Endothelial cell of umbilical vein (primary cell): Measurements from ENCODE around the gene EPS8. TPM values are rescaled to one million over a fixed set of nuclear protein-coding genes. Genes with fewer than 3 reads are reported as not detected.

Experiments
- BruUV-seq: library from RNA; stranded (reverse); fragments of 400-500 nt; replicated peaks from 2 replicates; lab custom pipeline; 2021; lab: Mats Ljungman, UMichigan
- CTCF ChIA-PET: fragments of 300-600, 350-600 bp; sonication (Branson Sonifier 250); formaldehyde crosslinking; loops from one replicate; lab custom pipeline; 2021; ENCODE audit warnings: antibody characterized with exemption, inconsistent platforms; lab: Charles Lee
- POLR2A ChIA-PET: fragments of 300-600, 350-600 bp; sonication (Branson Sonifier 250); formaldehyde crosslinking; loops from one replicate; lab custom pipeline; 2021; ENCODE audit warnings: antibody characterized with exemption, inconsistent platforms; lab: Charles Lee
- DNase-seq: peaks from one replicate; pipeline ENCODE4 v3.0.0-alpha.2; 2011; ENCODE audit warnings: low read depth, low spot score
- FAIRE-seq: peaks from 2 replicates; lab custom pipeline; 2011; peaks lifted over from hg19 to GRCh38; lab: Jason Lieb, UNC
- H2AFZ ChIP-seq: 2 replicates; pipeline ENCODE4 v1.6.0; 2012; ENCODE audit warnings: low read depth, low read length, control low read depth, inconsistent platforms
- H3K27ac ChIP-seq: 2 replicates; pipeline ENCODE4 v1.5.1; 2011; ENCODE audit warnings: low read depth, mild to moderate bottlenecking, control low read depth, low read length, moderate library complexity; ENCODE audit not compliant: insufficient read depth
- H3K27me3 ChIP-seq, 2 experiments: 2 replicates each; pipeline versions ENCODE4 v1.6.0 to v1.6.1; 2011; ENCODE audit warnings: low read length in 2 of 2, mixed read lengths in 1 of 2; ENCODE audit not compliant: control insufficient read depth in 2 of 2, insufficient read depth in 2 of 2
- H3K36me3 ChIP-seq, 2 experiments: 2 replicates in 1 of 2; 3 replicates in 1 of 2; pipeline ENCODE4 v1.5.1; 2011; ENCODE audit warnings: low read length in 2 of 2, mild to moderate bottlenecking in 1 of 2, moderate library complexity in 1 of 2; ENCODE audit not compliant: control insufficient read depth in 2 of 2, insufficient read depth in 2 of 2; ENCODE audit errors: extremely low read depth in 1 of 2
- H3K4me1 ChIP-seq: 3 replicates; pipeline ENCODE4 v1.5.1; 2011; ENCODE audit warnings: mild to moderate bottlenecking, low read length; ENCODE audit not compliant: control insufficient read depth, insufficient read depth; ENCODE audit errors: extremely low read depth
- H3K4me2 ChIP-seq: 2 replicates; pipeline ENCODE4 v1.6.1; 2011; ENCODE audit warnings: low read length, control low read depth, mixed read lengths; ENCODE audit not compliant: insufficient read depth
- H3K4me3 ChIP-seq, 3 experiments: fragments of 200-600 bp in 1 of 3; sonication (generic), shearing (Covaris generic) in 1 of 3; replicated peaks in 1 of 3; 2 replicates each; pipeline ENCODE4 v1.5.1; 2011 to 2016; ENCODE audit warnings: control low read depth in 3 of 3, low read length in 3 of 3, mild to moderate bottlenecking in 2 of 3, inconsistent platforms in 1 of 3, low read depth in 1 of 3, moderate library complexity in 1 of 3; ENCODE audit not compliant: insufficient read depth in 1 of 3
- H3K79me2 ChIP-seq: 2 replicates; pipeline ENCODE4 v1.6.0; 2012; ENCODE audit warnings: low read length, inconsistent platforms; ENCODE audit not compliant: control insufficient read depth, insufficient read depth
- H3K9ac ChIP-seq: replicated peaks from 2 replicates; pipeline ENCODE3; 2011; ENCODE audit warnings: low read length, control low read depth; ENCODE audit not compliant: insufficient read depth; ENCODE audit errors: extremely low read depth
- H3K9me1 ChIP-seq: replicated peaks from 3 replicates; pipeline ENCODE4 v1.6.0; 2011; ENCODE audit warnings: mild to moderate bottlenecking, low read length; ENCODE audit not compliant: control insufficient read depth, insufficient read depth; ENCODE audit errors: extremely low read depth
- H3K9me3 ChIP-seq: replicated peaks from 2 replicates; pipeline ENCODE4 v1.5.1; 2012; ENCODE audit warnings: low read length, inconsistent platforms; ENCODE audit not compliant: control insufficient read depth, insufficient read depth
- H4K20me1 ChIP-seq: replicated peaks from 2 replicates; pipeline ENCODE3; 2011; ENCODE audit warnings: mild to moderate bottlenecking, low read length; ENCODE audit not compliant: control insufficient read depth, insufficient read depth; ENCODE audit errors: extremely low read depth
- CTCF ChIP-seq, 2 donors: IDR thresholded peaks; 1 replicate in 1 of 2; 2 replicates in 1 of 2; pipeline ENCODE4 v1.5.1; 2011; ENCODE audit warnings: low read length in 2 of 2, mild to moderate bottlenecking in 2 of 2, moderate library complexity in 2 of 2, control low read depth in 1 of 2, inconsistent platforms in 1 of 2, low read depth in 1 of 2; ENCODE audit not compliant: insufficient read depth in 1 of 2; ENCODE audit errors: extremely low read depth in 1 of 2
- EZH2 ChIP-seq: IDR thresholded peaks from 2 replicates; pipeline ENCODE4 v1.6.1; 2012; ENCODE audit warnings: borderline replicate concordance, low read depth, mild to moderate bottlenecking, moderate library complexity, low read length, inconsistent platforms; ENCODE audit not compliant: severe bottlenecking
- FOS ChIP-seq: IDR thresholded peaks from 2 replicates; pipeline ENCODE4 v1.6.1; 2011; ENCODE audit warnings: mild to moderate bottlenecking, low read length, moderate library complexity, borderline replicate concordance; ENCODE audit not compliant: insufficient read depth
- GATA2 ChIP-seq: IDR thresholded peaks from 2 replicates; pipeline ENCODE4 v1.7.0; 2011; ENCODE audit warnings: low read depth, mild to moderate bottlenecking, moderate library complexity, mixed read lengths, low read length; ENCODE audit not compliant: insufficient read length, insufficient read depth
- JUN ChIP-seq: IDR thresholded peaks from 2 replicates; pipeline ENCODE4 v1.6.1; 2011; ENCODE audit warnings: borderline replicate concordance, low read depth; ENCODE audit not compliant: insufficient read length, insufficient read depth
- MAX ChIP-seq: IDR thresholded peaks from 2 replicates; pipeline ENCODE4 v1.6.1; 2011; ENCODE audit not compliant: insufficient read depth, insufficient read length
- MYC ChIP-seq: IDR thresholded peaks from one replicate; pipeline ENCODE4 v1.6.1; 2011; ENCODE audit warnings: mild to moderate bottlenecking, low read depth, low read length
- POLR2A ChIP-seq: IDR thresholded peaks from 2 replicates; pipeline ENCODE4 v1.6.1; 2012; ENCODE audit warnings: low read depth, mild to moderate bottlenecking, control low read depth, low read length
- POLR2AphosphoS5 ChIP-seq: IDR thresholded peaks from 2 replicates; pipeline ENCODE4 v1.6.1; 2012; ENCODE audit warnings: low read depth, mild to moderate bottlenecking, control low read depth, low read length, moderate library complexity; ENCODE audit not compliant: insufficient read depth
- dilution Hi-C: fragments of 300-500 bp; cut with MboI; formaldehyde crosslinking; loops from one replicate; pipeline ENCODE4 v1.15.0; 2019; ENCODE audit warnings: low sequenced_read_pairs; ENCODE audit not compliant: extremely low pct_ligation_motif_present
- intact Hi-C: fragments of 100-400 bp; cut with micrococcal nuclease; formaldehyde crosslinking; loops from one replicate; pipeline ENCODE4 v1.10.0; 2022
- polyA plus RNA-seq, 4 experiments: library from polyadenylated mRNA; depleted of rRNA in 3 of 4; stranded (reverse) in 3 of 4; unstranded in 1 of 4; fragments of >200 nt; gene quantifications; 2 replicates each; pipeline versions ENCODE4 v1.2.1 to v1.2.3, GENCODE V29; 2011 to 2012; ENCODE audit warnings: missing spikeins in 1 of 4
- total RNA-seq: library from RNA; stranded (reverse); gene quantifications from 2 replicates; pipeline ENCODE4 v1.2.3, GENCODE V29; 2021

The EPS8 gene
- total and polyA plus RNA-seq, 2 donors (not counting 3 experiments of a cell fraction or from before 2014, with no cell fraction given) = 8.4 to 11.9 TPM

- dilution Hi-C loops (no loop called here), intact Hi-C loops (loop anchor here (1.0 kb wide), 2 partner anchors 52 to 308 kb away; no protein-coding TSS in a partner anchor)
- TF ChIP-seq GATA2 = no peak
- no peak for TF ChIP-seq POLR2AphosphoS5
- TF ChIP-seq MYC = no peak
- TF ChIP-seq MAX = no peak
- TF ChIP-seq JUN = no peak
- no peak for TF ChIP-seq POLR2A
- TF ChIP-seq EZH2 = no peak
- no peak for TF ChIP-seq FOS
- no peak for TF ChIP-seq CTCF (IDR thresholded peaks at IDR 0.05; ENCODE audit: extremely low read depth in 1 of 2, insufficient read depth in 1 of 2, low read depth in 1 of 2, low read length in 2 of 2)
- Histone ChIP-seq H3K79me2 (no peaks in the 10 kb centered on the region), H3K27me3 (peaks cover 5 to 11% of the 10 kb centered on the region in 2 experiments), H3K9ac (no peak overlapping the region), H3K9me1 (no peaks in the 10 kb centered on the region), H4K20me1 (no peaks in the 10 kb centered on the region), H3K4me2 (no peak overlapping the region), H2AFZ (no peak overlapping the region), H3K4me1 (no peaks in the 10 kb centered on the region), H3K36me3 (no peaks in the 10 kb centered on the region), H3K4me3 (no peak overlapping the region), H3K27ac (no peak overlapping the region), H3K9me3 (no peaks in the 10 kb centered on the region)
- FAIRE-seq = no peak
- POLR2A ChIA-PET = no interaction called here
- CTCF ChIA-PET = interaction anchor here (1.0 to 8.9 kb wide), 37 partner anchors 9 to 356 kb away, joined by 3 to 202 read pairs (median 7); partner anchors contain the start of gene EPS8
- DNase-seq = no peak
- no TSS peak for BruUV-seq
These were observed 205.4 kb downstream of the EPS8 start for GRCh38 chr12:15583804-15584203.
